GM18505 (cell line): Measurements from ENCODE around the gene KDM4C.
A peak's percentile ranks its signal among the peaks of the same experiment; 100 is the strongest.

Experiments
- ATAC-seq: cut with Tn5 transposase; IDR thresholded peaks from one replicate; pipeline ENCODE4 v1.9.1; 2021; ENCODE audit not compliant: unreplicated experiment
- POLR2A ChIP-seq: IDR thresholded peaks from 4 replicates; pipeline ENCODE4 v1.6.1; 2011; ENCODE audit warnings: borderline replicate concordance; ENCODE audit not compliant: insufficient read depth, insufficient read length; ENCODE audit errors: extremely low read depth

The KDM4C gene

GRCh38 chr9:6920041-6920440 lies 162.3 kb downstream of the KDM4C start:
- TF ChIP-seq POLR2A = no peak
- ATAC-seq = no peak

- ATAC-seq = no peak
- TF ChIP-seq POLR2A = no peak
Observed at GRCh38 chr9:6921315-6921714, 163.5 kb downstream of the KDM4C start.

- ATAC-seq = no peak
- TF ChIP-seq POLR2A = no peak
Observed at GRCh38 chr9:6922124-6922676, 164.4 kb downstream of the KDM4C start.

- no peak for ATAC-seq
- TF ChIP-seq POLR2A = no peak
Observed at GRCh38 chr9:6922680-6923079, 164.9 kb downstream of the KDM4C start.

- ATAC-seq = no peak
- TF ChIP-seq POLR2A = no peak
Observed at GRCh38 chr9:6923086-6923485, 165.3 kb downstream of the KDM4C start.

GRCh38 chr9:6924149-6924548 lies 166.4 kb downstream of the KDM4C start:
- TF ChIP-seq POLR2A = no peak
- ATAC-seq = no peak

GRCh38 chr9:6924988-6925563 lies 167.3 kb downstream of the KDM4C start:
- no peak for TF ChIP-seq POLR2A
- ATAC-seq = no peak

- no peak for TF ChIP-seq POLR2A
- ATAC-seq = no peak
Observed at GRCh38 chr9:6925836-6926235, 168.1 kb downstream of the KDM4C start.

- no peak for TF ChIP-seq POLR2A
- no peak for ATAC-seq
Observed at GRCh38 chr9:6926436-6926835, 168.7 kb downstream of the KDM4C start.

- no peak for TF ChIP-seq POLR2A
- no peak for ATAC-seq
Observed at GRCh38 chr9:6927838-6928237, 170.1 kb downstream of the KDM4C start.

GRCh38 chr9:6928863-6929262 lies 171.1 kb downstream of the KDM4C start:
- ATAC-seq = no peak
- TF ChIP-seq POLR2A = no peak

- no peak for ATAC-seq
- no peak for TF ChIP-seq POLR2A
Observed at GRCh38 chr9:6929441-6930215, 171.9 kb downstream of the KDM4C start.

GRCh38 chr9:6930827-6931226 lies 173.1 kb downstream of the KDM4C start:
- TF ChIP-seq POLR2A = no peak

GRCh38 chr9:6931913-6932312 lies 174.1 kb downstream of the KDM4C start:
- peak; percentile 84 for ATAC-seq
- no peak for TF ChIP-seq POLR2A

More at GRCh38 chr9:6930827-6931226, 173.1 kb downstream of the KDM4C start:
- ATAC-seq = no peak
